Inflammatory macrophage treated with lipopolysaccharide for 4 hours (primary cell): ENCODE measurements around the gene SLX4.
"Not testable (repeated sequence)": the region's sequence is repeated elsewhere in the genome, so short reads cannot be mapped to it uniquely, and the experiment has no call there.

Experiments used
- DNase-seq: peaks from one replicate; pipeline ENCODE4 v3.0.0-alpha.2; 2020

Gene SLX4

GRCh38 chr16:3641801-3642396 lies 30.5 kb upstream of the SLX4 start:
- DNase-seq = no peak

DNA sequence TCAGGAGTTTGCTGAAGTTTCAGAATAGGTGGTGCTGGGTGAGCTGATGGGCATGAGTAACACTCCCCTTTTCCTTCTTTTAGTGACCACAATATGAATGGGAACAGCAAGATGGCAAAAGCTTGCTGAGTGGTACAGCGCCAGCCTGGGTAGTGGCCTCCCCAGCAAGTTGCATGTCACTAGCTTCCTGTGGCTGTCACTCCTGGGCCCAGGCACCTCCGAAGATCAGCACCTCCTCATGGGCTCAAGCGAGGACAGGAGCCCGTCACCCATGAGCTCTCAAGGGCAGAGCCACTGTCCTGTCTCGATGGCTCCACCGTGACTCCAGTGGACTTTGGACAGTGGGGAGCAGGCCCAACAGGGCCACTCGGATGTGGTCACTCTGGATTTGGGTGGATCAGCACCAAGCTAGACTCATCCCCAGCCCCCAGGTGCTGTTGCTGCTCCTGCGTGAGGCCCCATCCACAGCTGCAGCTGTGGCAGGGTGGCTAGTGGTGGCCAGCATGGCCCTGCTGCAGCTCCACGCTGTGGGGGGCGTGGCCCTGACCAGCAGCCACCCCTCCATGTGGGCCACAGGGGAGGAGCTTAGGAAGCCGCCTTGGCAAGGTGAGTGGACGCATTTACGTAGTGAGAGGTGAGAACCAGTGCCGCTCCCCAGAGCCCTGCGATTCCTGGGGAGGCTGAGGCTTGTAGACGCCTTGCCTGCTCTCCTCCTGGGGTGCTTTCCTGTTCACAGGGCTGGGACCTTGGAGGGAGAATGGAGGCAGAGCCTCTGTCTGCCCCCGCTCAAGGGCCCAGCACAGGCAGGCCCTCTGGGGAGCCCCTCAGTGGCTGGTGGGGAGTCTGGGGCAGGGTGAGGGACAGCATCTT lies 29.5 kb upstream of the SLX4 start:
- DNase-seq = no peak

GRCh38 chr16:3640207-3640606 lies 28.8 kb upstream of the SLX4 start:
- no peak for DNase-seq

DNA sequence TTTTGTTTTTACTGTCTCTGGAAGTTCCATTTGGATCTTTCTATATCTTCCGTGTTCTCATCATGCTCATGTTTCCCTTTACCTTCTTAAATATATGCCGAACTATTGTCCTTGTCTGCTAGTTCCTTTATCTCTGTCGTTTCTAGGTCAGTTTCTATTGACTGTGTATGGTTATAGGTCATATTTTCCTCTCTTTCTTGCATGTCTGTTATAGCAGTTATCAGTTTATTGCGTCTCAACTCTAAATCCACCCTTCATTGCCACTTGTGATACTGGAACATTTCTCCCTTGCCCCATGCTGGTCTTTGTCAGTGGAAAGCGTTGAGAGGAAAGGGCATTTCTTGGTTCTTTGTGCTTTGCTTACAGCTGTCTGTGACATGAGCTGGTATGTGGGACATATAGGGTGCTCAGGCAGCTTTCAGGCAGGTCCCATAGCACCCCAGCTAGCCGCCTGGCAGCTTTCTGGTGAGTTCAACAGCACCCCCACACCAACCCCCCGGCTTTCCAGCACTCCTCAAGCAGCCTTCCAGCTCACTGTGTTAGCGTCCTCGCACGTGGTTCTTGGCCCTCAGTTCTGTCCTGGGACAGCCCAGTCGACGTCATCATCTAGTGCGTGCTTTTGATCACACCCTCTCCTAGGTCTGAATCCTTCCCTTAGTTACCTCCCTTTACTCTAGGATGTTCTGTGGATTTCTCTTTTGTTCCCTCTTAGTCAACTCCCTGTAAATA lies 27.7 kb upstream of the SLX4 start:
- DNase-seq = no peak

DNA sequence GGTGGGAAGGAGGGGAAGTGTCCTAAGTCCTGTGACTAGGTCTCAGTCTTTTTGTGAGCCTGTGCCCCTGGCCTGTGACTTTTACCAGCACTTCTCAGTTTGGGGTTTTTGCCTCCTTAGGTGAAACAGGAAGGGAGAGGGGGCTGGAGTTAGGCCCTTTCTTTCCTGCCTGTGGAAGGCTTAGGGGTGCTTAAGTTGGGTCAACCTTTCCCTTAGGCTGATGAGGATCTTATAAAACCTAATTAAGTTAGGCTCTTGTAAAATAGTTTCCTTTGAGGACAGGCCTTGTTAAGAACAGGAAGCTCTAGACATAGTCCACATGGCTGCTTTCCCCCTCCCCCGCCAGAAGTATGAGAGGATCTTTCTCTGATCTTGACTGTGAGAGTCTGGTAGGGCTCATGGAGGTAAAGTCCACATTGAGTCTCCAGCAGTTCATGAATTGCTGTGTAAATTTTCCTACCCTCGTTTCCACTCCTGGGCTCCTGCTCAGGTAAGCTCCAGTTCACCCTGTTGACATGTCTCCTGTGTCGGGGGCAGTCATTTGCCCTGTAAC lies 26.0 kb upstream of the SLX4 start:
- peak; percentile 24 for DNase-seq

DNA sequence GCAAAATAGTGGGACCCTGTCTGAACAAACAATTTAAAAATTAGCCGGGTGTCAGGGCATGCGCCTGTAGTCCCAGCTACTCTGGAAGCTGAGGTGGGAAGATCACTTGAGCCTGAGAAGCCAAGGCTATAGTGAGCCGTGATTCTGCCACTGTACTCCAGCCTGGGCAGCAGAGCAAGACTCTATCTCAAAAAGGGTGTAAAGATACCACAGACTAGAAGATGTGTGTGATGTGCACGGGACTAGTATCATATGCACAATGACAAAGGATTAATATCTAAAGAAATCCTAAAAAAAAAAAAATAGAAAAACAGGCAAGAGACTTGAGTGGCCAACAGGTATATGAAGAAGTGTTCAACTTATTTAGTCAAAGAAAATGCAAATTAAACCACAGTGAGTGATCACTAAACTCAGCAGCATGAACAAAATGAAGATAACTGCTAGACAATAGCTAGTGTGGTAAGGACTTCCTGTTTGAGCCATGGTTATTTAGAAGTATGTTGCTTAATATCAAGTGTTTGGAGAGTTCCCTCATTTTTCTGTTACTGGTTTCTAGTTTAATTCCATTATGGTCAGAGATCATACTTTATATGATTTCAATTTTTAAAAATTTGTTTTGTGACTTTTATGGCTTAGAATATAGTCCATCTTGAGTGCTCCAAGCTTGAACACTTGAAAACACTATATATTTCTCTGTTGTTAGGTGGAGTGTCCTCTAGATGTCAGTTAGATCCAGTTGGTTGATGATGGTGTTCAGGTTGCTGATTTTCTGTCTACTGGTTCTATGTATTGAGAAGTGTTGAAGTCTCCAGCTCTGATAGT lies 14.7 kb upstream of the SLX4 start:
- DNase-seq = peak; percentile 68

DNA sequence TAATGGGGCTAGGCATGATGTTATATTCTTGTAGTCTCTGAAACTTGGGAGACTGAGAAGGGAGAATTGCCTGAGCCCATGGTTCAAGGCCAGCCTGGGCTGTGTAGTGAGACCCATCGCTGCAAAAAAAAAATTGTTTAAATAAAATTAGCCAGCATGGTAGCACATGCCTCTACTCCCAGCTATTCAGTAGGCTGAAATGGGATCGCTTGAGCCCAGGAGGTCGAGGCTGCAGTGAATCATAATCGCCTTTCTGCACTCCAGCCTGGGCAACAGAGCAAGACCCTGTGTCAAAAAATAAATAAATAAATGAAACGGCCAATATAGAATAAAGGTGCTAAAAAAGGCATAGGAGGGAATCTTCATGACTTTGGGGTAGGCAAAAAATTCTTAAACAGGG lies 13.9 kb upstream of the SLX4 start:
- no peak for DNase-seq

DNA sequence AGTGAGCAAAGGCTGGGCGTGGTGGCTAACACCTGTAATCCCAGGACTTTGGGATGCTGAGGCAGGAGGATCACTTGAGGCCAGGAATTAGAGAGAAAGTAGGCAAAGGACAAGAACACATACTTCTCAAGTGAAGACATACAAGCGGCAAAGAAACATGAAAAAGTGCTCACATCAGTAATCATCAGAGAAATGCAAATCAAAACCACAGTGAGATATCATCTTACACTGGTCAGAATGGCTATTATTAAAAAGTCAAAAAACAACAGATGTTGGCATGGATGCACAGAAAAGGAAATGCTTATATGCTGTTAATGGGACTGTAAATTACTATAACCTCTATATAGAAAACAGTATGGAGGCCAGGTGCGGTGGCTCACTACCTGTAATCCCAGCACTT lies 12.2 kb upstream of the SLX4 start:
- no peak for DNase-seq

DNA sequence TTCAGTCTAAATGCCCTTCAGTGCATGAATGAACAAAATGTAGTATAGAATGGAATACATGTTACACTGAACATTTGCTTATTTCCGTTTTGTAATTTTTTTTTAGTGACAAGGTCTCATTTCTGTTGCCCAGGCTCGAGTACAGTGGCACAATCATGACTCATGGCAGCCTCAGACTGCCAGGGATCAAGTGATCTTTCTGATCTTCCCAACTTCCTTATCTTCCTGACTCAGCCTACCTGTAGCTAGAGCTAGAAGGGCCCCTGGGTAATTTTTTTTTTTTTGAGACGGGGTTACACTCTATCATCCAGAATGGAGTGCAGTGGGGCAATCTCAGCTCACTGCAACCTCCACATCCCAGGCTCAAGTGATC lies 7.3 kb upstream of the SLX4 start:
- peak; percentile 72 for DNase-seq

DNA sequence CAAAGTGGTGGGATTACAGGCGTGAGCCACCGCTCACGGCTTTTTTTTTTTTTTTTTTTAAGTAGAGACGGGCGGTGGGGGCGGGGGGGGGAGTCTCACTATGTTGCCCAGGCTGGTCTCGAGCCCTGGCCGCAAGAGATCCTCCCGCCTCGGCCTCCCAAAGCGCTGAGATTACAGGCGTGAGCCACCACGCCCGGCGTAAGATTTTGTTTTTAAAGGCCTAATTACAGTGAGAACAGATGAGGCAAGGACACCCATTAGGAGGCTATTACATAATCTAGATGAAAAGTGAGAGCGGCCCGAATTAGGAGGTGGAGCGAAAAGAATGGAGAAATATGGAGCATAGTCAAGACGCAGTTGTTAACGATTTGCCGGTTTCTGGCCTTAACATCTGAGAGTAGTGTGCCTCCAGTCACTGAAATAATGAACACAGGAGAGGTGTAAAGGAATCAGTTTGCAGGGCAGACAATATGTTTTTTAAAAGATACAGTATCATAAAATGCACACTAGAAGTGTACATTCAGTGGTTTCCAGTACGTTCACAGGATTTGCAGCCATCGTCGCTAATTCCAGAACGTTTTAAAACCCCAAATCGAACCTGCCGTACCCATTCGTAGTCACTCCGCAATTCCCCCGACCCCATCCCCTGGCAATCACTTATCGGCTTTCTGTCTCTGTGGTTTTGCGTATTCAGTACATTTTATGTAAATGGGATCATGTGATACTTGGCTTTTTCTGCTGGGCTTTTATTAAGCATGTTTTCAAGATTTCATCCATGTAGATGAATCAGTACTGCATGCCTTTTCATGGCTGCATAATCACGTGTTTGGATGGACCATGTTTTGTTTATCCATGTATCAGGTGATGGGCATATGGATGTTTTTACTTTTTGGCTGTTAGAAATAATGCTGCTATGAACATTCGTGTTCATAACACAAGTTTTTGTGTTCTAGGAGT lies 1.4 kb upstream of the SLX4 start:
- no peak for DNase-seq

- DNase-seq = peak; percentile 7
Measured at GRCh38 chr16:3610698-3611145, 684 bp downstream of the SLX4 start.

- peak; percentile 68 for DNase-seq
Measured at GRCh38 chr16:3609895-3610697, 1.3 kb downstream of the SLX4 start.

- not testable (repeated sequence) for DNase-seq
Measured at GRCh38 chr16:3608976-3609375, 2.4 kb downstream of the SLX4 start.

GRCh38 chr16:3608069-3608468 lies 3.3 kb downstream of the SLX4 start:
- DNase-seq = no peak

DNA sequence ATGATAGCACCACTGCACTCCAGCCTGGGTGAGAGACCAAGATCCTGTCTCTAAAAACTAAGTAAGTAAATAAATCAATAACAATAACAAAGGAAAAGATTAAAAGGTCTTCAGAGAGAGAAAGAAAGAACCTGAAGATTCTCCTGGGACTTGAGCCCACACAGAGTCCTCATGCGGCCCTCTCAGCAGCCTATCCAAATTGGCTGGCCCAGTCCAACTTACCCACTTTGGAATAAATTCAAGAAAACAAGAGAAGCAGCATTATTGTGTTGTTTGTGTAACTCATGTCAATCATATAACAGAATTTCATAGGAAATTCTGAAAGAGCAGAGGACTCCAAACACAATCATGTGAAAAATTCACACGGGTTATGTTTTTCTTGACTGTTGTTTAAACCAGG lies 3.8 kb downstream of the SLX4 start:
- DNase-seq = no peak

DNA sequence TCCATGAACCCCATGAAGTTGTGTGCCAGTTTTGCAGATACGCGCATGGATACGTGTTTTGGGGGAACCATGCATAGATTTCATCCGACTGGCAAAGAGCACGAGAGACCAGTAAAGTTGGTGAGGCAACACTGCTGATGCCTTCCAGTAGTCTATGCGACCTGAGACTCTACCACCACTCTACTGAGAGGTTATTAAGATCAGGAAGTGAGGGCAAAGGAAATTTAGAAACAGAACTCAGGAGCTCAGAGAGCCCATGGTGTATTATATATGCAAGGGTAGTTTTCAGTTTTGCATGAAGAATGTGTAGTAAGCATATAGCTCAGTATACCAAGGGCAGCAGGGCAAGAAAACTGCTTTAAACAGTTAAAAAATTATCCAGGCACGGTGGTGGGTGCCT lies 4.2 kb downstream of the SLX4 start:
- no peak for DNase-seq

DNA sequence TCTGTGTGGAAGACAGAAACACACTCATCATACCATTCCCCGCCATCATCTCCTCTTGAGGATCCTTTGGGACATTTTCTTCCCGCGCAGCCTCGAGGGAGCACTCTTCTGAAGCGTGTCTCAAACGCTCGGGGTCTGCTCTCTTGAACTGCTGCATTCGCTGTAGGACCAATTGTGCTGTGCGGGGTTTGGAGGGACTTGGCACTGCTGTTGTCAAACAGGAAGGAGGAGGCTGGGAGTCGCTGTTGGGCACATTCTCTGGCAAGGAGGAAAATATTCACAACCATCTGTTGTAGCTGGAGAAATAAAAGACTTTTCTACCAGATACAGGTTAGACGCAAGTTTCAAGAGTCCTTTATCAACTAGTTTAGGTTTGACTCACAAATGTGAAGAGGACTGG lies 5.0 kb downstream of the SLX4 start:
- no peak for DNase-seq

GRCh38 chr16:3602320-3602653 lies 9.1 kb downstream of the SLX4 start:
- DNase-seq = no peak

- DNase-seq = no peak
Measured at GRCh38 chr16:3601614-3602319, 9.6 kb downstream of the SLX4 start.

DNA sequence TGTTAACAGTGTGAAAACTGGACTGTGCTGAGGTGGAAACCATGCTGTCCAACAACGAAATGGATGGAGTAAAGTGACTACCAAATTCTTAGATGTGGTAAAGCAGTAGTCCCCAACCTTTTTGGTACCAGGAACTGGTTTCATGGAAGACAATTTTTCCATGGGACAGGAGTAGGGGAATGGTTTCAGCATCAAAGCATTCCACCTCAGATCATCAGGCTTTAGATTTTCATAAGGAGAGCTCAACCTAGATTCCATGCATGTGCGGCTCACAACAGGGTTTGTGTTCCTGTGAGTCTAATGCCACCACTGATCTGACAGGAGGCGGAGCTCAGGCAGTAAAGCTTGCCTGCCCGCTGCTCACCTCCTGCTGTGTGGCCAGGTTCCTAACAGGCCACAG lies 11.5 kb downstream of the SLX4 start:
- no peak for DNase-seq
